CD14-positive monocyte (primary cell): ENCODE measurements around the gene SORBS1. TPM values are rescaled to one million over a fixed set of nuclear protein-coding genes. Genes with fewer than 3 reads are reported as not detected.
A peak's percentile ranks its signal among the peaks of the same experiment; 100 is the strongest.

Source experiments
- DNase-seq, 3 donors: peaks; one replicate each; pipeline ENCODE4 v3.0.0-alpha.2; 2011 to 2022
- H2AFZ ChIP-seq: 2 replicates; pipeline ENCODE4 v1.6.0; 2012; ENCODE audit warnings: mild to moderate bottlenecking, low read depth, low read length, inconsistent platforms; ENCODE audit not compliant: insufficient read depth, poor library complexity, severe bottlenecking
- H3K27ac ChIP-seq, 2 donors: 1 replicate in 1 of 2; 2 replicates in 1 of 2; pipeline ENCODE4 v1.5.1; 2012 to 2013; ENCODE audit warnings: low read length in 2 of 2, control low read depth in 1 of 2, inconsistent platforms in 1 of 2, low read depth in 1 of 2, mild to moderate bottlenecking in 1 of 2
- H3K27me3 ChIP-seq, 2 donors: one replicate each; pipeline versions ENCODE4 v1.6.0 to v1.6.1; 2011 to 2013; ENCODE audit warnings: low read length in 2 of 2; ENCODE audit not compliant: control insufficient read depth in 2 of 2, insufficient read depth in 2 of 2
- H3K36me3 ChIP-seq, 2 donors: replicated peaks in 1 of 2; 1 replicate in 1 of 2; 2 replicates in 1 of 2; pipeline versions ENCODE4 v1.5.1 to v1.6.1; 2012 to 2013; ENCODE audit warnings: low read length in 2 of 2, control low read depth in 1 of 2, inconsistent platforms in 1 of 2, mild to moderate bottlenecking in 1 of 2; ENCODE audit not compliant: insufficient read depth in 2 of 2, control insufficient read depth in 1 of 2
- H3K4me1 ChIP-seq, 2 donors: 1 replicate in 1 of 2; 2 replicates in 1 of 2; pipeline versions ENCODE4 v1.5.1 to v1.6.1; 2012 to 2013; ENCODE audit warnings: low read length in 2 of 2, control low read depth in 1 of 2, inconsistent platforms in 1 of 2, mild to moderate bottlenecking in 1 of 2, moderate library complexity in 1 of 2; ENCODE audit not compliant: insufficient read depth in 2 of 2, control insufficient read depth in 1 of 2
- H3K4me2 ChIP-seq: replicated peaks from 2 replicates; pipeline ENCODE3; 2012; ENCODE audit warnings: low read length, moderate library complexity, mild to moderate bottlenecking; ENCODE audit not compliant: poor library complexity, severe bottlenecking; ENCODE audit errors: extremely low read depth
- H3K4me3 ChIP-seq, 3 experiments: fragments of 200-600 bp in 1 of 3; sonication (generic) in 1 of 3; replicated peaks in 1 of 3; 1 replicate in 2 of 3; 2 replicates in 1 of 3; pipeline ENCODE4 v1.5.1; 2011 to 2013; ENCODE audit warnings: low read length in 3 of 3, mild to moderate bottlenecking in 3 of 3, control low read depth in 2 of 3, low read depth in 2 of 3, inconsistent platforms in 1 of 3, moderate library complexity in 1 of 3
- H3K79me2 ChIP-seq: 2 replicates; pipeline ENCODE4 v1.6.0; 2012; ENCODE audit warnings: mild to moderate bottlenecking, control low read depth, inconsistent platforms, low read length, moderate library complexity; ENCODE audit not compliant: insufficient read depth
- H3K9ac ChIP-seq: 2 replicates; pipeline ENCODE4 v1.6.0; 2017; ENCODE audit warnings: low read length, mild to moderate bottlenecking; ENCODE audit not compliant: insufficient read depth, poor library complexity, severe bottlenecking
- H3K9me3 ChIP-seq, 2 donors: replicated peaks in 1 of 2; 1 replicate in 1 of 2; 2 replicates in 1 of 2; pipeline versions ENCODE4 v1.5.1 to v1.6.1; 2012 to 2013; ENCODE audit warnings: low read length in 2 of 2, control low read depth in 1 of 2; ENCODE audit not compliant: control insufficient read depth in 1 of 2, insufficient read depth in 1 of 2
- H4K20me1 ChIP-seq: 2 replicates; pipeline ENCODE4 v1.6.0; 2012; ENCODE audit warnings: mild to moderate bottlenecking, low read length, control low read depth, moderate library complexity; ENCODE audit not compliant: insufficient read depth
- H3K27ac Mint-ChIP-seq, 7 donors: one replicate each; pipeline ENCODE4 v1.8.0; 2020; ENCODE audit warnings: mild to moderate bottlenecking in 7 of 7, mixed read lengths in 7 of 7, moderate library complexity in 6 of 7, inconsistent platforms in 2 of 7
- H3K27me3 Mint-ChIP-seq, 3 donors: one replicate each; pipeline ENCODE4 v1.8.0; 2021 to 2022; ENCODE audit warnings: low read depth in 3 of 3, mild to moderate bottlenecking in 3 of 3, mixed read lengths in 3 of 3, moderate library complexity in 3 of 3, inconsistent platforms in 1 of 3
- H3K36me3 Mint-ChIP-seq, 2 donors: one replicate each; pipeline ENCODE4 v1.8.0; 2020; ENCODE audit warnings: mixed read lengths in 2 of 2, inconsistent platforms in 1 of 2, mild to moderate bottlenecking in 1 of 2
- H3K4me1 Mint-ChIP-seq: one replicate; pipeline ENCODE4 v1.8.0; 2020; ENCODE audit warnings: mild to moderate bottlenecking, mixed read lengths
- H3K4me3 Mint-ChIP-seq, 2 donors: one replicate each; pipeline ENCODE4 v1.8.0; 2020; ENCODE audit warnings: mild to moderate bottlenecking in 2 of 2, mixed read lengths in 2 of 2, moderate library complexity in 1 of 2
- H3K9me3 Mint-ChIP-seq, 7 donors: one replicate each; pipeline ENCODE4 v1.8.0; 2020 to 2022; ENCODE audit warnings: mixed read lengths in 7 of 7, mild to moderate bottlenecking in 6 of 7, moderate library complexity in 6 of 7, inconsistent platforms in 2 of 7
- CTCF ChIP-seq: fragments of 200-600 bp; IDR thresholded peaks from one replicate; pipeline ENCODE4 v1.8.0; 2022; ENCODE audit warnings: antibody characterized with exemption, mild to moderate bottlenecking
- WGBS: methylation state at CpG from one replicate; pipeline ENCODE4 v1.1.5; 2013; ENCODE audit warnings: missing lambda C conversion rate; ENCODE audit not compliant: insufficient coverage; 5-methylcytosine and 5-hydroxymethylcytosine counted together
- intact Hi-C, 2 donors: fragments of 100-400 bp; cut with micrococcal nuclease; formaldehyde crosslinking; loops; one replicate each; pipeline versions ENCODE4 v1.15.0 to v1.15.1; 2023
- polyA plus RNA-seq, 3 donors: library from polyadenylated mRNA; depleted of rRNA in 1 of 3; unstranded in 2 of 3; stranded (reverse) in 1 of 3; fragments of 300-500 nt in 2 of 3; fragments of >200 nt in 1 of 3; fragmentation: Illumina TruSeq in 2 of 3; gene quantifications; 1 replicate in 2 of 3; 2 replicates in 1 of 3; pipeline ENCODE4 v1.2.3, GENCODE V29; 2012 to 2021

Gene SORBS1
- polyA plus RNA-seq, 3 donors: 0.08 to 0.15 TPM; not detected in 1

GRCh38 chr10:95264227-95265051 is 296.7 kb downstream of the SORBS1 start:
- H3K27ac Mint-ChIP-seq: peak overlapping the region in 5 of 7 donors; percentile 1 to 69 (median 48)
- TF ChIP-seq CTCF: no peak
- WGBS: 96% methylated on average over 3 of the region's 6 CpGs

GRCh38 chr10:95263864-95264226 is 297.3 kb downstream of the SORBS1 start:
- H2AFZ ChIP-seq: no peak overlapping the region
- H3K9ac ChIP-seq: no peak overlapping the region
- H4K20me1 ChIP-seq: no peaks in the 10 kb centered on the region
- no peak overlapping the region for H3K27ac ChIP-seq
- peaks cover 0 to 5% of the 10 kb centered on the region in 2 donors for H3K4me1 ChIP-seq
- 80% methylated on average over 5 of the region's 7 CpGs for WGBS
- H3K4me3 Mint-ChIP-seq: no peak overlapping the region
- H3K9me3 ChIP-seq: no peaks in the 10 kb centered on the region
- peak overlapping the region in 4 of 7 donors; percentile 10 to 46 (median 30) for H3K27ac Mint-ChIP-seq
- peaks cover 9% of the 10 kb centered on the region for H3K4me1 Mint-ChIP-seq
- H3K9me3 Mint-ChIP-seq: peaks cover 0 to 2% (median 0%) of the 10 kb centered on the region in 7 donors
- no peak for DNase-seq
- H3K27me3 Mint-ChIP-seq: peaks cover 0 to 1% (median 1%) of the 10 kb centered on the region in 3 donors
- no peak overlapping the region for H3K4me3 ChIP-seq
- H3K36me3 Mint-ChIP-seq: no peaks in the 10 kb centered on the region
- TF ChIP-seq CTCF: no peak
- H3K4me2 ChIP-seq: no peak overlapping the region
- no peaks in the 10 kb centered on the region for H3K36me3 ChIP-seq
- intact Hi-C loops: no loop called here
- no peaks in the 10 kb centered on the region for H3K27me3 ChIP-seq
- no peaks in the 10 kb centered on the region for H3K79me2 ChIP-seq

More at GRCh38 chr10:95264227-95265051, 296.7 kb downstream of the SORBS1 start:
- H3K9ac ChIP-seq: no peak overlapping the region
- Mint-ChIP-seq H3K9me3 (peaks cover 0 to 2% (median 0%) of the 10 kb centered on the region in 7 donors), H3K36me3 (no peaks in the 10 kb centered on the region), H3K27me3 (peaks cover 0 to 1% (median 1%) of the 10 kb centered on the region in 3 donors), H3K4me3 (no peak overlapping the region), H3K4me1 (peaks cover 9% of the 10 kb centered on the region)
- H3K36me3 ChIP-seq: no peaks in the 10 kb centered on the region
- no peak overlapping the region for H3K4me3 ChIP-seq
- H3K4me1 ChIP-seq: peaks cover 0 to 5% of the 10 kb centered on the region in 2 donors
- no peak overlapping the region for H3K4me2 ChIP-seq
- no peak for DNase-seq
- no peaks in the 10 kb centered on the region for H3K27me3 ChIP-seq
- no peak overlapping the region for H3K27ac ChIP-seq
- H3K9me3 ChIP-seq: no peaks in the 10 kb centered on the region
- intact Hi-C loops: no loop called here
- H2AFZ ChIP-seq: no peak overlapping the region
- no peaks in the 10 kb centered on the region for H3K79me2 ChIP-seq
- H4K20me1 ChIP-seq: no peaks in the 10 kb centered on the region
